NCI-H524 (cell line): ENCODE data around the gene ACTR3.
"Not testable (repeated sequence)": the region's sequence is repeated elsewhere in the genome, so short reads cannot be mapped to it uniquely, and the experiment has no call there.

Source experiments
- DNase-seq, 2 experiments: peaks; one replicate each; lab custom pipeline; 2025; lab: John Stamatoyannopoulos, UW

The ACTR3 gene

DNA sequence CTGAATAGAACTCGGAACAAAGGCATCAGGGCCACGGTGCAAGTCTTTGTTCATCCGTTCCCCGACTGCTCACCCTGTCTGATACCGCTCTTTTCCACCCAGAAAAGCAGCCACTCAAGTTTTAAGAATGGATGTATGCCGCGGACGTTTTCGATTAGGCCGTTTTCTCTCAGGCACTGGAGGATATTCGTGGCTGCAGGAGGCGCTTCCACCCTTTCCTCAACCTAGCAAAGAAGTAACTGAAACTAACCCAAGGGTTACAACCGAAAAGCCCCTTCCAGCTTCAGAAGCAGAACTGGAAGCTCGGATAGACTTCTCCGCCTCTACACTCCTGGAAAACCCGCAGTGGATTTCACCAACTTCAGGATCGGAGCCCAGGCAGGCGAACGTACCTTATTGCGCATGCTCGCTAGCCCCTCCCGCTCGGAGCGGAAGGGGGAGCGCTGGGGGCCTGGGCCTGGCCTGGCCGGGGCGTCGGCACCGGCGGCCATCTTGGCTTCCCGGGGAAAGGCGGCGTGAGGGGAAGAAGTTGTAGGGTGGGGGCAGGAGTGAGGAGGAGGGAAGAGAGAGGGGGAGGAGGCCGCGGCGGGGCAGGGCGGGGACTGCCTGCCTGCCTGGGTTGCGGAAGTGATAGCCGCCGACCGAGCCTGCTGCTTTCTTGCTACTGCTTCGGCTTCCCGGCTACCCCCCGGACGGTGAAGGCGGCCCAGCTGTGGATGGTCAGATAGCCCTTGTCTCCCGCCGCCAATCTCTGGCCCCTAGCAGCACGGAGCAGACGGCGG is at the start of gene ACTR3:
TSS of gene ACTR3 (plus strand) at position 619 of the 782 bp plus-strand sequence. CDS start 191 bp downstream, outside the sequence.
- DNase-seq = peak; percentile 97 to 98

DNA sequence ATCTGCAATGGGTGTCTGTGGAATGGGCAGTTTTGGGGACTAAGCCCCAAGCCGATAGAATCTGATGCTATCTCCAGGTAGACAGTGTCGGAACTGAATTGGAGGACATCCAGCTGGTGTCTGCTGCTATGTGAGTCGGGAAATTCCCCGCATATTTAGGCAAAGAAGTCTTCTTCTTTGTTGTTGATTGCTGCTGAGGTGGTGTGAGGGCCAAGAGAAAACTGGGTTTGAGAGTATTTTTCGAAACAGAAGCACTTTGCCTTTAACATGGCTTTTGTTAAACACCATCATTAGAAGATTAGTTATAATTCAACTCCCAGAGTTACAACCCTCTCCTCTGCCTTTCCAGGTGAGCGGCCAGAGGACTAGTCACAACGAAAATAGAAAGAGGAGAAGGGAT is 49.4 kb upstream of the ACTR3 start:
- DNase-seq = no peak

DNA sequence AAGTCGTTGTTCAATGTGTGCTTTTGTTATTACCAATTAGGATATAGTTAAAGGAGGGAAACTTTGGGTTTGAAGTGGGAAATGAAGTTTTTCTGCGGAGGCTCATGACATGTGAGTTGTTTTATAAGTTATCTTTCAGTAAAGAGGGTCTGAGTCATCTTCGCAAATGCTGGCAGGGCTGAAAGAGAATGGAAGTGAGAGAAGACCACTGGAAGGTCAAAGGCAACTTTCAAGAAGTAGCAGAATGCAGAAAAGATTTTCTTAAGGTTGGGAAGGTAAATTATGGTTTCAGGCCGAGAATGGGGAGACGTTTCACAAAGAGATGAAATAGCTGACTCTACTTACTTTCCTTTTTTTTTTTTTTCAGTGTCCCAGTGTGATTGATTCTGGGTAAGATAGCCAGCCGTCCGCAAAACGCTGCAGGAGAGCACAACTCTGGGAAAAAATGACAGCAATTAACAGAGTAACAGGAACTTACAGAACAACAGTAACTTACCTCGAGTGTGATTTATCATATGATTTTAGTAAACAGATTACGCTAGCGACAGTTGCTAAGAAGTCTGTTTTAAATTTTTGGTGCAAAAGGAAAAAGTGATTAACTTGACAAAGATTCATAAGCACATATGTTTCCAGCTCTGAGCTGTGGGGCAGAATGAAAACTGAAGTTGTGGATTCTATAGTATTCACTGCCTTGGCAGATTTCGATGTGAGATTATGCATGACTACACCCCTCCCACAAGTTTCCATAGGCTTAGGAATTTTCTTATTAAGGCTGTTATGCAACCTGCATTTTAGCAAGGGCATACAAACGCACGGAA is 46.8 kb upstream of the ACTR3 start:
- DNase-seq = no peak

DNA sequence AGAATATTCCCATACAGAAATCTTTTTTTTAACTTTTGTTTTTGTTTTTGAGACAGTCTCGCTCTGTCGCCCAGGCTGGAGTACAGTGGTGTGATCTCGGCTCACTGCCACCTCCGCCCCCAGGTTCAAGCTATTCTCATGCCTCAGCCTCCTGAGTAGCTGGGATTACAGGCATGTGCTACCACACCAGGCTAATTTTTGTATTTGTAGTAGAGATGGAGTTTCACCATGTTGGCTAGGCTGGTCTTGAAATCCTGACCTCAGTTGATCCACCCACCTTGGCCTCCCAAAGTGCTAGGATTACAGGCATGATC is 46.2 kb upstream of the ACTR3 start:
- DNase-seq = not testable (repeated sequence)

DNA sequence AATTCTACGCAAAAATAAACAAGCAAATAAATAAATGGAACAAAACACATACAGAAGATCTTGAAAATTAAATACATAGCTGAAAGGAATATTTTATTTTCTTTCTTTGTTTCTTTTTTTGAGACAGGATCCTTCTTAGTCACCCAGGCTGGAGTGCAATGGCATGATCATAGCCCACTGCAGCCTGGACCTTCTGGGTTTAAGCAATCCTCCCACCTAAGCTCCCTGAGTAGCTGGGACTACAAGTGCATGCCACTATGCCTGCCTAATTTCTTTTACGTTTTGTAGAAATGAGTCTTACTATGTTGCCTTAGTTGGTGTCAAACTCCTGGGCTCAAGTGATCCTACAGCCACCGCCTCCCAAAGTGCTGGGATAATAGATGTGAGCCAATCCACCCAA is 44.6 kb upstream of the ACTR3 start:
- no peak for DNase-seq

- not testable (repeated sequence) for DNase-seq
These were observed 44.1 kb upstream of the ACTR3 start for GRCh38 chr2:113845796-113846195.

GRCh38 chr2:113846429-113846828 is 43.5 kb upstream of the ACTR3 start:
- DNase-seq = no peak

DNA sequence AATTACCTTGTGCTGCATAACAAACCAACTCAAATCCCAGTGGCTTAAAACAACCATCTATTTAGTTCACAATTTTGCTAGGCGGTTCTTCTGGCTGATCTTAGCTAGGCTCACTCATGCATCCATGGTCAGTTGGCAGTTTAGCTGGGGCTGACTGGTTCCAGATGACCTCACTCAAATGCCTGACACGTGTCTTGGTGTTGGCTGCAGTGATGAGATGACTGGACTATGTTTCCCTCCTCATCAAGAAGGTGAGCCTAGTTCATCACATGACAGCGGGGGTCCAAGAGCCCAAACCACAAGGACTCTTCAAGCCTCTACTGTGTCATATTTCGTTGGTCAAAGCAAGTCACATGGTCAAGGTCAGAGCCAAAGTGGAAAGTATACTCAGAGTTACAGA is 42.7 kb upstream of the ACTR3 start:
- DNase-seq = no peak

DNA sequence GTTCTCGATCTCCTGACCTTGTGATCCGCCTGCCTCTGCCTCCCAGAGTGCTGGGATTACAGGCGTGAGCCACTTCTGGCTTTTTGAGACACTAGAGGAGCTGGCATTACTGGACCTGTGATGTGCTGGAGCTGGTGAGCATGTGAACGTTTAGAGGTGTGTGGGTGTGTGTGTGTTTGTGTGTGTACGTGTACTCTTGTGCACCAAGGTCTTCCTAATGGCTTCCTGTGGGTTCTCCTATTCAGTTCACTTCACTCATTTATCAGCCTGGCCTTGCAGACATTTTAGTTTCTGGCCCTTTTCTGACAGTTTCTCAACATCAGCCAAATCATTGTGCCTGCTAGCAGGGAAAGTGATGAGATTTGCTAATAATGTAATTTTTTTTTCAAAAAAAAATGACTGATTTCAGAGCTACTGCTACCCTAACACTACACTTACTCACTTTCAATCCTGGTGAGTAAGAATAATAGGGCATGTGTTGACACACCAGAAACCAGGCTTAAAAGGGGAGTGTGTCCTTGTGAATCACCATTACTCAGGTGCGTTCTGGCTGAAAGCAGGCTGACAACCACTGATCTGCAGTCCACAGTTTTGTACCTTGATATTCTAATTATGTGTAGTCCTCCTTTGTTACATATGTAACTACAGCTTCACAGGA is 41.0 kb upstream of the ACTR3 start:
- DNase-seq = no peak

DNA sequence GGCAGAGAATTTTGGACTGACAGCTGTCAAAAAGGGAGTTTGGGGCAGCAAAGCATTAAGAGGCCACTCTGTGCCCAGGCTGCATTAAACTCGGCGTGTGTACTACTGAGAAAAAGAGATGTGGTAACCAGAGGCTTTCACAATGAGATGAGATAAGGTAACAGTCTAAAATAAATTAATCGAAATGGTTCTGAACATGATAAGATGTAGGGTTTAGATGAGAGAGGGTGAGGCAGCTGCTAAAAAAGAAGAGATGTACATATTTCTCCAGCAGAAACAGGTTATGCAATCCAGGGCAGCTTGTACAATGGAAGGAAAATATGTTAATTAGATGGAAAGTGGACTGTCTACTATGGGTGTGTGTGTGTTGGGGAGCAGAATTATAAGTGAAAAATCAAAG is 39.2 kb upstream of the ACTR3 start:
- no peak for DNase-seq

DNA sequence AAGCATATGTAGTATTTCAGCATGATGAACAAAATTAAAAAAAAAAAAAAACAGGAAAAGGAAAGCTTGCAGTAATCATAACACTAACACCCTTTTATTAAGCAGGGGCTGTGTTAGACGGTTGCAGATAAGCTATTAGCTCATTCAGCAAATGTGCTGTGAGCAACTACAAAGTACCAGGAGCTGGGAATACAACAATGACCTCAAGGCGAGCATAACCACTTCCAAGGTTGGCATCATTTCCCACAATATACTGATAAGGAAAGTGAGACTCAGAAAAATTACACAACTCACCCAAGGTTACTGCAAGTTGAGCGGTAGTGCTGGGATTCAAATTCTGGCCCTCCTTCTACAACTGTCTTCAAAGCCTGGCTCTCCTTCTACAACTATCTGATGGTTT is 38.2 kb upstream of the ACTR3 start:
- DNase-seq = no peak

- DNase-seq = no peak
These were observed 35.7 kb upstream of the ACTR3 start for GRCh38 chr2:113854208-113854607.

GRCh38 chr2:113854970-113855740 is 34.7 kb upstream of the ACTR3 start:
- DNase-seq = no peak

- DNase-seq = no peak
These were observed 32.4 kb upstream of the ACTR3 start for GRCh38 chr2:113857464-113857863.

GRCh38 chr2:113858764-113859163 is 31.1 kb upstream of the ACTR3 start:
- DNase-seq = no peak

GRCh38 chr2:113861740-113862139 is 28.1 kb upstream of the ACTR3 start:
- no peak for DNase-seq

GRCh38 chr2:113863144-113863543 is 26.7 kb upstream of the ACTR3 start:
- no peak for DNase-seq

- DNase-seq = no peak
These were observed 22.3 kb upstream of the ACTR3 start for GRCh38 chr2:113867571-113867970.

GRCh38 chr2:113869253-113869652 is 20.6 kb upstream of the ACTR3 start:
- DNase-seq = no peak

- no peak for DNase-seq
These were observed 17.7 kb upstream of the ACTR3 start for GRCh38 chr2:113872201-113872600.

- DNase-seq = no peak
These were observed 16.0 kb upstream of the ACTR3 start for GRCh38 chr2:113873867-113874266.

GRCh38 chr2:113875135-113875534 is 14.8 kb upstream of the ACTR3 start:
- no peak for DNase-seq
